HepG2 (cell line): ENCODE data around the gene MYH9. TPM values are rescaled to one million over a fixed set of nuclear protein-coding genes. Genes with fewer than 3 reads are reported as not detected.

ENCODE experiments used
- ERF ChIP-seq: IDR thresholded peaks from 2 replicates; pipeline ENCODE4 v1.6.1; 2018; ENCODE audit warnings: missing biosample characterization, missing genetic modification reagents
- HNF1B ChIP-seq: sonication (generic); formaldehyde crosslinking; IDR thresholded peaks from 2 replicates; pipeline ENCODE4 v1.5.1; 2020; ENCODE audit warnings: mild to moderate bottlenecking, moderate library complexity, missing genetic modification reagents
- IKZF1 ChIP-seq: fragments of 450-650 bp; IDR thresholded peaks from 2 replicates; pipeline ENCODE4 v1.7.1; 2016
- MEIS2 ChIP-seq: sonication (generic); formaldehyde crosslinking; IDR thresholded peaks from 2 replicates; pipeline ENCODE4 v1.9.0; 2021; ENCODE audit warnings: mild to moderate bottlenecking, missing genetic modification reagents
- MXD4 ChIP-seq: IDR thresholded peaks from 2 replicates; pipeline ENCODE4 v1.6.1; 2016; ENCODE audit warnings: mild to moderate bottlenecking, missing biosample characterization, missing genetic modification reagents
- NFYB ChIP-seq: sonication (generic); formaldehyde crosslinking; IDR thresholded peaks from 2 replicates; pipeline ENCODE4 v1.4.0; 2020; ENCODE audit warnings: missing genetic modification reagents
- PATZ1 ChIP-seq: sonication (generic); formaldehyde crosslinking; IDR thresholded peaks from 2 replicates; pipeline ENCODE4 v1.4.0; 2020; ENCODE audit warnings: missing genetic modification reagents
- PLRG1 ChIP-seq: fragments of 450-650 bp; conservative IDR thresholded peaks from 2 replicates; pipeline ENCODE4 v1.6.1; 2016
- SNRNP70 ChIP-seq: fragments of 200-400 bp; formaldehyde crosslinking; IDR thresholded peaks from 2 replicates; pipeline ENCODE4 v1.6.1; 2017; ENCODE audit warnings: mild to moderate bottlenecking, low read depth, low read length, moderate library complexity
- TCF12 ChIP-seq, 2 experiments: fragments of 450-650 bp in 1 of 2; sonication (generic) in 1 of 2; formaldehyde crosslinking in 1 of 2; IDR thresholded peaks; 2 replicates each; pipeline versions ENCODE4 v1.6.1 to v1.8.0; 2017 to 2022; ENCODE audit warnings: antibody characterized with exemption in 1 of 2, mild to moderate bottlenecking in 1 of 2, missing genetic modification reagents in 1 of 2, moderate library complexity in 1 of 2
- ZBTB33 ChIP-seq: sonication (generic); formaldehyde crosslinking; IDR thresholded peaks from 2 replicates; pipeline ENCODE4 v1.4.0; 2020; ENCODE audit warnings: missing genetic modification reagents
- ZNF512 ChIP-seq: sonication (generic); formaldehyde crosslinking; IDR thresholded peaks from 2 replicates; pipeline ENCODE4 v1.4.0; 2020; ENCODE audit warnings: mild to moderate bottlenecking, missing genetic modification reagents
- ZNF7 ChIP-seq: IDR thresholded peaks from 2 replicates; pipeline ENCODE4 v1.6.1; 2016; ENCODE audit warnings: missing biosample characterization, missing genetic modification reagents
- ZNF83 ChIP-seq: sonication (generic); formaldehyde crosslinking; IDR thresholded peaks from 2 replicates; pipeline ENCODE4 v1.4.0; 2020; ENCODE audit warnings: missing genetic modification reagents, mild to moderate bottlenecking, borderline replicate concordance
- polyA plus RNA-seq, 8 experiments: library from polyadenylated mRNA; depleted of rRNA in 3 of 8; stranded (reverse) in 7 of 8; unstranded in 1 of 8; fragments of >200 nt; fragmentation: Illumina TruSeq in 4 of 8; extraction: Trizol in 4 of 8; gene quantifications; 2 replicates each; pipeline versions ENCODE4 v1.2.1 to v1.2.3, GENCODE V29; 2011 to 2016; ENCODE audit warnings: low read depth in 4 of 8, missing spikeins in 1 of 8, mixed read lengths in 1 of 8; ENCODE audit not compliant: insufficient read depth in 1 of 8
- total RNA-seq, 5 experiments: library from RNA; depleted of rRNA; stranded (reverse); fragments of >200 nt; fragmentation: Illumina TruSeq; extraction: Trizol; gene quantifications; 2 replicates each; pipeline ENCODE4 v1.2.3, GENCODE V29; 2016; ENCODE audit warnings: low read depth in 1 of 5
- TF ChIP-seq, protein P1 (sequence below): sonication (generic); formaldehyde crosslinking; IDR thresholded peaks from 2 replicates; pipeline ENCODE4 v1.4.0; 2020; ENCODE audit warnings: missing genetic modification reagents
- TF ChIP-seq, protein P2 (sequence below): sonication (generic); formaldehyde crosslinking; IDR thresholded peaks from 2 replicates; pipeline ENCODE4 v1.4.0; 2020; ENCODE audit warnings: low read depth, mild to moderate bottlenecking, missing genetic modification reagents

MYH9 gene
- total and polyA plus RNA-seq, 2 of the 13 experiments (the other 11 are each of a cell fraction or from before 2014, with no cell fraction given) = 50.7 to 98.5 TPM

- TF ChIP-seq MXD4 (CRISPR knock-in tag) (no peak), SNRNP70 (no peak), NFYB (CRISPR knock-in tag) (no peak), ZNF7 (CRISPR knock-in tag) (no peak), ZNF83 (no peak), IKZF1 (no peak), PLRG1 (no peak), PATZ1 (peak; percentile 71), ERF (CRISPR knock-in tag) (no peak), ZNF512 (CRISPR knock-in tag) (peak; percentile 86), ZBTB33 (CRISPR knock-in tag) (no peak), HNF1B (CRISPR knock-in tag) (peak; percentile 74), MEIS2 (CRISPR knock-in tag) (no peak), TCF12 (IDR thresholded peaks at IDR 0.05) (no peak), TCF12 (CRISPR knock-in tag; IDR thresholded peaks at IDR 0.05) (no peak)
- TF ChIP-seq, protein P1, sequence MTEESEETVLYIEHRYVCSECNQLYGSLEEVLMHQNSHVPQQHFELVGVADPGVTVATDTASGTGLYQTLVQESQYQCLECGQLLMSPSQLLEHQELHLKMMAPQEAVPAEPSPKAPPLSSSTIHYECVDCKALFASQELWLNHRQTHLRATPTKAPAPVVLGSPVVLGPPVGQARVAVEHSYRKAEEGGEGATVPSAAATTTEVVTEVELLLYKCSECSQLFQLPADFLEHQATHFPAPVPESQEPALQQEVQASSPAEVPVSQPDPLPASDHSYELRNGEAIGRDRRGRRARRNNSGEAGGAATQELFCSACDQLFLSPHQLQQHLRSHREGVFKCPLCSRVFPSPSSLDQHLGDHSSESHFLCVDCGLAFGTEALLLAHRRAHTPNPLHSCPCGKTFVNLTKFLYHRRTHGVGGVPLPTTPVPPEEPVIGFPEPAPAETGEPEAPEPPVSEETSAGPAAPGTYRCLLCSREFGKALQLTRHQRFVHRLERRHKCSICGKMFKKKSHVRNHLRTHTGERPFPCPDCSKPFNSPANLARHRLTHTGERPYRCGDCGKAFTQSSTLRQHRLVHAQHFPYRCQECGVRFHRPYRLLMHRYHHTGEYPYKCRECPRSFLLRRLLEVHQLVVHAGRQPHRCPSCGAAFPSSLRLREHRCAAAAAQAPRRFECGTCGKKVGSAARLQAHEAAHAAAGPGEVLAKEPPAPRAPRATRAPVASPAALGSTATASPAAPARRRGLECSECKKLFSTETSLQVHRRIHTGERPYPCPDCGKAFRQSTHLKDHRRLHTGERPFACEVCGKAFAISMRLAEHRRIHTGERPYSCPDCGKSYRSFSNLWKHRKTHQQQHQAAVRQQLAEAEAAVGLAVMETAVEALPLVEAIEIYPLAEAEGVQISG (CRISPR knock-in tag) = peak; percentile 80
- TF ChIP-seq, protein P2, sequence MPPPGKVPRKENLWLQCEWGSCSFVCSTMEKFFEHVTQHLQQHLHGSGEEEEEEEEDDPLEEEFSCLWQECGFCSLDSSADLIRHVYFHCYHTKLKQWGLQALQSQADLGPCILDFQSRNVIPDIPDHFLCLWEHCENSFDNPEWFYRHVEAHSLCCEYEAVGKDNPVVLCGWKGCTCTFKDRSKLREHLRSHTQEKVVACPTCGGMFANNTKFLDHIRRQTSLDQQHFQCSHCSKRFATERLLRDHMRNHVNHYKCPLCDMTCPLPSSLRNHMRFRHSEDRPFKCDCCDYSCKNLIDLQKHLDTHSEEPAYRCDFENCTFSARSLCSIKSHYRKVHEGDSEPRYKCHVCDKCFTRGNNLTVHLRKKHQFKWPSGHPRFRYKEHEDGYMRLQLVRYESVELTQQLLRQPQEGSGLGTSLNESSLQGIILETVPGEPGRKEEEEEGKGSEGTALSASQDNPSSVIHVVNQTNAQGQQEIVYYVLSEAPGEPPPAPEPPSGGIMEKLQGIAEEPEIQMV (CRISPR knock-in tag) = no peak
These were observed 38.3 kb upstream of the MYH9 start (continued) for GRCh38 chr22:36425977-36426523.
